ENCODE data around the gene STX1B. TPM values are rescaled to one million over a fixed set of nuclear protein-coding genes. Genes with fewer than 3 reads are reported as not detected.

Gene STX1B
- total RNA-seq, 1 donor, result 0.63 TPM

- H3K9me3 ChIP-seq (ENCODE audit: low read depth, low read length), result no peaks in the 10 kb centered on the region
- no peaks in the 10 kb centered on the region for H3K27me3 ChIP-seq (ENCODE audit: insufficient read depth, low read length)
- no peak overlapping the region for H3K4me3 ChIP-seq (ENCODE audit: low read length)
- peaks cover 9% of the 10 kb centered on the region for H3K4me1 ChIP-seq (ENCODE audit: insufficient read depth, low read length)
These were observed 29.5 kb downstream of the STX1B start for GRCh38 chr16:30980959-30981358.

DNA sequence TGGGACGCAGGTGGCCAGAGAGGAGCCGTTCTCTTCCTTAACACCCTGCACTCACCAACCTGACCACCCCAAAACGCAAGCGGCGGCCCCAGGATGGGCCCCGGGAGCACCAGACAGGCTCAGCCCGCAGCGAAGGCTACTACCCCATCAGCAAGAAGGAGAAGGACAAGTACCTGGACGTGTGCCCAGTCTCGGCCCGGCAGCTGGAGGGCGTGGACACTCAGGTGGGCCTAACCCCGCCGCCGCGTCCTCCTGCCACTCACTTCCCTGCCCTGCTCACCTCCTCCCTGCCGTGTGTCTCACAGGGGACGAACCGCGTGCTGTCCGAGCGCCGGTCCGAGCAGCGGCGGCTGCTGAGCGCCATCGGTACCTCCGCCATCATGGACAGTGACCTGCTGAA, 30.0 kb downstream of the STX1B start:
- H3K4me1 ChIP-seq (ENCODE audit: insufficient read depth, low read length), result peaks cover 8% of the 10 kb centered on the region
- no peaks in the 10 kb centered on the region for H3K9me3 ChIP-seq (ENCODE audit: low read depth, low read length)
- no peak overlapping the region for H3K4me3 ChIP-seq (ENCODE audit: low read length)
- no peaks in the 10 kb centered on the region for H3K27me3 ChIP-seq (ENCODE audit: insufficient read depth, low read length)

DNA sequence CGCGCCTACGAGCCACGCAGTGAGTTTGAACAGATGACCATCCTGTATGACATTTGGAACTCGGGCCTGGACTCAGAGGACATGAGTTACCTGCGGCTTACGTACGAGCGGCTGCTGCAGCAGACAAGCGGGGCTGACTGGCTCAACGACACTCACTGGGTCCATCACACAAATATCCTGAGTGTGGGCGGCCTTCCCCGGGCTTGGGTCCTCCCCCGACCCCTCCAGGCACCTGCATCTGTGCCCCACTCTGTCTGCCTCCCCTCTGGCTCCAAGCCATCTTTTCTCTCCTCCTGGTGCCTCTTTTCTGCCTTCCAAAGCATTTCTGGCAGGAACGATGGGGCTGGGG, 30.4 kb downstream of the STX1B start:
- no peak overlapping the region for H3K4me3 ChIP-seq (ENCODE audit: low read length)
- peaks cover 4% of the 10 kb centered on the region for H3K4me1 ChIP-seq (ENCODE audit: insufficient read depth, low read length)
- H3K27me3 ChIP-seq (ENCODE audit: insufficient read depth, low read length), result no peaks in the 10 kb centered on the region
- H3K9me3 ChIP-seq (ENCODE audit: low read depth, low read length), result no peaks in the 10 kb centered on the region

- no peak overlapping the region for H3K4me3 ChIP-seq (ENCODE audit: low read length)
- no peaks in the 10 kb centered on the region for H3K27me3 ChIP-seq (ENCODE audit: insufficient read depth, low read length)
- H3K4me1 ChIP-seq (ENCODE audit: insufficient read depth, low read length), result no peaks in the 10 kb centered on the region
- no peaks in the 10 kb centered on the region for H3K9me3 ChIP-seq (ENCODE audit: low read depth, low read length)
These were observed 31.0 kb downstream of the STX1B start for GRCh38 chr16:30979170-30980022.

DNA sequence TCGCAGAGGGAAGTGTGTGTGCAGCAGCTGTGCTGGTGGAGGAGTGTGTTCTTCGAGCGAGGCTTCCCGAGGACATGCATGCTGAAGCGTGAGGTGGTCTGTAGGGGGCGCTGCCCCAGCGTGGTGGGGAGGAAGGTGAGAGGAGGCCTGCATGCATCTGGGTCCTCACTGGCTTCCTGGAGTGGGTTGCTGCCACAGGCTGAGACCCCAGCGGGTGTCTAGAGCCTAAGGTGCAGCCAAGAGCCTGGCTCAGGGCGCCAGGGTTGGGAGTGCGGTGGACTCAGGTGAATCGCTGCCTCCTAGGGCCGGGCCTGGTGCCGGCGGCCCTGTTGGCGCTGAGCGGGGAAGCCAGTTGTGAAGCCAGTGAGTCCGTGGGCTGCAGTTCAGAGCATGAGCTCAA, 32.9 kb downstream of the STX1B start:
- H3K9me3 ChIP-seq (ENCODE audit: low read depth, low read length), result no peaks in the 10 kb centered on the region
- no peak overlapping the region for H3K4me3 ChIP-seq (ENCODE audit: low read length)
- H3K27me3 ChIP-seq (ENCODE audit: insufficient read depth, low read length), result no peaks in the 10 kb centered on the region
- H3K4me1 ChIP-seq (ENCODE audit: insufficient read depth, low read length), result no peaks in the 10 kb centered on the region

DNA sequence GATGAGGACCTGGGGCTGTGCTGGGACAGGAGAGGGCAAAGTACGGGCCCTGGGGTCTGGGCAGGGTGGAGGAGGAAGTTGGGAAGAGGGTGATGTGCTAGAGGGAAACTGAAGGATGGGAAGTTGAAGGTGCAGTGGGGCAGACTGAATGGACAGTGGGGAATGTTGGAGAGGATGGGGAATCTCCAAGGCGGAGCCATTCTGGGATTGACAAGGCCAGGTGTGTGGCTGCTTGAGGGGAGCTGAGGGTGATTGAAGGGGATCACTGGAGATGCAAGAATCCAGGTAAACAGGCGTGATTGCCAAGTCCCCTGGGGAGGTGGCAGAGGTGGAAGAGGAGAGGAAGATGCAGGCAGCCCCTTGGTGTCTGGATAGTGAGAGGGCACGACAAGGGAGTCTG, 34.0 kb downstream of the STX1B start:
- Histone ChIP-seq H3K4me3 (ENCODE audit: low read length) (no peak overlapping the region), H3K4me1 (ENCODE audit: insufficient read depth, low read length) (no peaks in the 10 kb centered on the region), H3K9me3 (ENCODE audit: low read depth, low read length) (no peaks in the 10 kb centered on the region), H3K27me3 (ENCODE audit: insufficient read depth, low read length) (no peaks in the 10 kb centered on the region)

GRCh38 chr16:30974348-30974747, 36.1 kb downstream of the STX1B start:
- H3K27me3 ChIP-seq (ENCODE audit: insufficient read depth, low read length), result no peaks in the 10 kb centered on the region
- H3K4me1 ChIP-seq (ENCODE audit: insufficient read depth, low read length), result no peaks in the 10 kb centered on the region
- H3K9me3 ChIP-seq (ENCODE audit: low read depth, low read length), result no peaks in the 10 kb centered on the region
- H3K4me3 ChIP-seq (ENCODE audit: low read length), result no peak overlapping the region

DNA sequence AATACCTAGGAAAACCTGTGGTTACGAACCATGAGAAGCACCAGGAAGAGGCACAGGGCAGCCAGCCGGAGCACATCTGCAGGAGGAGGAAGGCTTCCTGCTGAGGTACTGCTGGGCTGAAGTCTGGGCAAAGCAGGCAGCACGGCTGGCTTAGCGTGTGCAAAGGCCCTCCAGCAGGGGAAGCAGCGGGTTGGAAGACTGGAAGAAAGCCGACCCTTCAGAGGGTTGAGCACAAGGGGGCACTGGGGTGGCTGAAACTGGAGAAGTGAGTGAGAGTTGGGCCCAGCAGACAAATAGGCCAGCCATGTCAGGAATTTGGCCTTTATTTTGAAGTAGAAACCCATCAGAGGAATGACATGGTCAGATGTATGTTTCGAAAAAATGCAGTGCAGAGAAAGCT, 37.6 kb downstream of the STX1B start:
- no peak overlapping the region for H3K4me3 ChIP-seq (ENCODE audit: low read length)
- no peaks in the 10 kb centered on the region for H3K4me1 ChIP-seq (ENCODE audit: insufficient read depth, low read length)
- H3K9me3 ChIP-seq (ENCODE audit: low read depth, low read length), result no peaks in the 10 kb centered on the region
- no peaks in the 10 kb centered on the region for H3K27me3 ChIP-seq (ENCODE audit: insufficient read depth, low read length)

DNA sequence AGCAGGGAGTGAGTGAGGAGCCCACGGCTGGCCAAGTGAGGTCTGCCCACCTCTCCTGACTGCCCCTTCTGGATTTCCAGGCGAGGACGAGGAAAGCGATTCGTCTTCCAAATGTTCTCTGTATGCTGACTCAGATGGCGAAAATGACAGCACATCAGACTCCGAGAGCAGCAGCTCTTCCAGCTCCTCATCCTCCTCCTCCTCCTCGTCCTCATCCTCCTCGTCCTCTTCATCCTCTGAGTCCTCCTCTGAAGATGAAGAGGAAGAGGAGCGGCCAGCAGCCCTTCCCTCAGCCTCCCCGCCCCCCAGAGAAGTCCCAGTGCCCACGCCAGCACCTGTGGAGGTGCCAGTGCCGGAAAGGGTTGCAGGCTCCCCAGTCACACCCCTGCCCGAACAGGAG, 39.1 kb downstream of the STX1B start:
- Histone ChIP-seq H3K9me3 (ENCODE audit: low read depth, low read length) (no peaks in the 10 kb centered on the region), H3K27me3 (ENCODE audit: insufficient read depth, low read length) (no peaks in the 10 kb centered on the region), H3K4me3 (ENCODE audit: low read length) (no peak overlapping the region), H3K4me1 (ENCODE audit: insufficient read depth, low read length) (no peaks in the 10 kb centered on the region)

DNA sequence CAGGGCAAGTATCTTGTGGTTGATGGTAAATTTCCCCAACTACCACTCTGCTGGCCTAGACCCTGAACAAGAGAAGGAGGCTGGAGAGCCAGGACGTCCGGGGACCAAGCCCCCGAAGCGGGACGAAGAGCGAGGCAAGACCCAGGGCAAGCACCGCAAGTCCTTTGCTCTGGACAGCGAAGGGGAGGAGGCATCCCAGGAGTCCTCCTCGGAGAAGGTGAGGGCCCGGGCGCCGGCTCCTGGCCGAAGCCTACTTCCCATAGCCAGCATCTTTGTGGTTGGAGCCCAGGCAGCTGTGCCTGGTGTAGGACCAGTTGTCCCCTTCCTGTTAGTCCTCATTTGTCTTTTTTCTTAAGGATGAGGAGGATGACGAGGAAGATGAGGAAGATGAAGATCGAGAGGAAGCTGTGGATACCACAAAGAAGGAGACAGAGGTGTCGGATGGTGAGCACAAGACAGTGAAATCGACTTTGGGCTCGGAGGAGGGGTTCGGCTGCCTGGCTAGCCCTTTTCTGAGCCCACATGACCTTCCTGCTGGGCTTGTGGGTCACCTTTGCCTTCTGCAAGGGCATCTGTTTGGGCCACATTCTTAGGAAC, 41.1 kb downstream of the STX1B start:
- Histone ChIP-seq H3K9me3 (ENCODE audit: low read depth, low read length) (no peaks in the 10 kb centered on the region), H3K4me3 (ENCODE audit: low read length) (no peak overlapping the region), H3K27me3 (ENCODE audit: insufficient read depth, low read length) (no peaks in the 10 kb centered on the region), H3K4me1 (ENCODE audit: insufficient read depth, low read length) (no peaks in the 10 kb centered on the region)

DNA sequence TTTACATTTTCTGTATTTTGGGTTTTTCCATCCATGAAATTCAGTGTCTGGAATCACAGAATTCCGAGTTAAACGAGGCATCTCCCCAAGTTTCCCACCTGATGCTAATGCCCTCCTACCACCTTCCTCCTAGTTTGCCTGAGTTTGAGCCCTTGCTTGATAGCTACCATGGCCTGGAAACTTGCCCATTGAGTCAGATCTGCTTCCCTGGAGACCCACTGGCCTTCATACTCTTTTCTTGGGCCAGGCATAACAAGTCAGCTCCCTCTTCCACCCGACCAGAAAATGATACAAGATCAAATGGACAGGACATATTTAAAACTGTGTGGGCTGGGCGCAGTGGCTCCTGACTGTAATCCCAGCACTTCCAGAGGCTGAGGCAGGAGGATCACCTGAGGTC, 42.6 kb downstream of the STX1B start:
- H3K27me3 ChIP-seq (ENCODE audit: insufficient read depth, low read length), result no peaks in the 10 kb centered on the region

DNA sequence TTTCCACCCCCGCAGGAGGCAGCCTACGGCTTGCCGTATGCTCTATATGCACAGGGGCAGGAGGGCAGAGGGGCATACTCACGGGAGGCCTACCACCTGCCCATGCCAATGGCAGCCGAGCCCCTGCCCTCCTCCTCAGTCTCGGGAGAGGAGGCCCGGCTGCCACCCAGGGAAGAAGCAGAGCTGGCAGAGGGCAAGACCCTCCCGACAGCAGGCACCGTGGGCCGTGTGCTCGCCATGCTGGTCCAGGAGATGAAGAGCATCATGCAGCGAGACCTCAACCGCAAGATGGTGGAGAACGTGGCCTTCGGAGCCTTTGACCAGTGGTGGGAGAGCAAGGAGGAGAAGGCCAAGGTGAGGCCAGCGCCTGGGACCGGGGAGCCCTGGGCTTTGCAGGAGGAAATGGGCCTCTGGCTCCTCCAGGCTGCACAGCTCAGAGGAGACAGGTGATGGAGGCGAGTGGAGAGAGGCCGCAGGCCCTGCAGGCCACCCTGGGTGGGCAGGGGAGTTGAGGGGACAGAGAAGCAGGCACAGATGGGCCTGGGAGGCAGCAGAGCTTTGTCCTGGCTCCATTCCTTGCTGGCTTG, 44.3 kb downstream of the STX1B start:
- Histone ChIP-seq H3K4me3 (ENCODE audit: low read length) (no peak overlapping the region), H3K4me1 (ENCODE audit: insufficient read depth, low read length) (no peaks in the 10 kb centered on the region), H3K9me3 (ENCODE audit: low read depth, low read length) (no peaks in the 10 kb centered on the region), H3K27me3 (ENCODE audit: insufficient read depth, low read length) (no peaks in the 10 kb centered on the region)

More for the DNA sequence above, 42.6 kb downstream of the STX1B start:
- Histone ChIP-seq H3K4me1 (ENCODE audit: insufficient read depth, low read length) (no peaks in the 10 kb centered on the region), H3K4me3 (ENCODE audit: low read length) (no peak overlapping the region), H3K9me3 (ENCODE audit: low read depth, low read length) (no peaks in the 10 kb centered on the region)

GRCh38 chr16:30965436-30965835, 45.0 kb downstream of the STX1B start:
- Histone ChIP-seq H3K4me3 (ENCODE audit: low read length) (no peak overlapping the region), H3K9me3 (ENCODE audit: low read depth, low read length) (no peaks in the 10 kb centered on the region), H3K4me1 (ENCODE audit: insufficient read depth, low read length) (no peaks in the 10 kb centered on the region), H3K27me3 (ENCODE audit: insufficient read depth, low read length) (no peaks in the 10 kb centered on the region)

- Histone ChIP-seq H3K27me3 (ENCODE audit: insufficient read depth, low read length) (no peaks in the 10 kb centered on the region), H3K9me3 (ENCODE audit: low read depth, low read length) (no peaks in the 10 kb centered on the region), H3K4me1 (ENCODE audit: insufficient read depth, low read length) (no peaks in the 10 kb centered on the region), H3K4me3 (ENCODE audit: low read length) (no peak overlapping the region)
These were observed 45.7 kb downstream of the STX1B start for GRCh38 chr16:30964574-30965226.

DNA sequence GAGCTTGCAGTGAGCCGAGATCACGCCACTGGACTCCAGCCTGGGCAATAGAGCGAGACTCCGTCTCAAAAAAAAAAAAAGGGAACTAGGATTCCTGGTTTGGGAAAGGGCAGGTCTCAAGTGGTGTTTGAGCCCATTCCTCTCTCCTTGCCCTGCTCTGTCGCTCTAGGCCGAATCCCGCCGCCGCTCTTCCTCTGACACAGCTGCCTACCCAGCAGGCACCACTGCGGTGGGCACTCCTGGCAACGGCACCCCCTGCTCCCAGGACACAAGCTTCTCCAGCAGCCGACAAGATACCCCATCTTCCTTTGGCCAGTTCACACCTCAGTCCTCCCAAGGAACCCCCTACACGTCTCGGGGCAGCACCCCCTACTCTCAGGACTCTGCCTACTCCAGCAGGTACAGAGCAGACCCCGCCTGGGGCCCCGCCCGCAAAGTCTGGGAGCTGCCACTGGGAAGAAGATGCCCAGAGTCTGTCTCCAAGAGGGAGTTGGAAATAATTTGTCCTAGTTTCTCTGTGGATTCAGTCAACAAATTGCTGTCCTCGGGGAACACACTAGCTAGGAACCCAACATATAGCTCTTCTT, 46.4 kb downstream of the STX1B start:
- Histone ChIP-seq H3K27me3 (ENCODE audit: insufficient read depth, low read length) (no peaks in the 10 kb centered on the region), H3K4me3 (ENCODE audit: low read length) (no peak overlapping the region), H3K4me1 (ENCODE audit: insufficient read depth, low read length) (peaks cover 5% of the 10 kb centered on the region), H3K9me3 (ENCODE audit: low read depth, low read length) (no peaks in the 10 kb centered on the region)

All from mononuclear cell (primary cell).